ACC112 (cell line): Measurements from ENCODE around the gene PFN1.
"Not testable (repeated sequence)": the region's sequence is repeated elsewhere in the genome, so short reads cannot be mapped to it uniquely, and the experiment has no call there.

ENCODE experiments used
- H2AFZ ChIP-seq: fragments of 200-600 bp; sonication (generic); one replicate; pipeline ENCODE4 v1.6.0; 2017; ENCODE audit warnings: antibody characterized with exemption, low read length; ENCODE audit not compliant: unreplicated experiment
- H3K27ac ChIP-seq: fragments of 200-600 bp; sonication (generic); 2 replicates; pipeline ENCODE4 v1.5.1; 2014; ENCODE audit warnings: low read depth, mild to moderate bottlenecking, antibody characterized with exemption, low read length, moderate library complexity
- H3K27me3 ChIP-seq: fragments of 200-600 bp; sonication (generic); 2 replicates; pipeline ENCODE4 v1.6.1; 2014; ENCODE audit warnings: mild to moderate bottlenecking, antibody characterized with exemption, low read length, moderate library complexity, mixed read lengths; ENCODE audit not compliant: insufficient read depth
- H3K36me3 ChIP-seq: fragments of 200-600 bp; sonication (generic); 2 replicates; pipeline ENCODE4 v1.6.1; 2016; ENCODE audit warnings: mild to moderate bottlenecking, antibody characterized with exemption, low read length, moderate library complexity, mixed read lengths; ENCODE audit not compliant: insufficient read depth
- H3K4me1 ChIP-seq: fragments of 200-600 bp; sonication (generic); one replicate; pipeline ENCODE4 v1.6.1; 2016; ENCODE audit warnings: low read length, mixed read lengths; ENCODE audit not compliant: insufficient read depth, unreplicated experiment, control insufficient read depth
- H3K4me3 ChIP-seq: fragments of 200-600 bp; sonication (generic); 2 replicates; pipeline ENCODE4 v1.5.1; 2014; ENCODE audit warnings: mild to moderate bottlenecking, low read depth, low read length
- H3K79me2 ChIP-seq: fragments of 200-600 bp; sonication (generic); one replicate; pipeline ENCODE4 v1.6.0; 2016; ENCODE audit warnings: low read length; ENCODE audit not compliant: control insufficient read depth, unreplicated experiment, insufficient read depth

PFN1 gene

DNA sequence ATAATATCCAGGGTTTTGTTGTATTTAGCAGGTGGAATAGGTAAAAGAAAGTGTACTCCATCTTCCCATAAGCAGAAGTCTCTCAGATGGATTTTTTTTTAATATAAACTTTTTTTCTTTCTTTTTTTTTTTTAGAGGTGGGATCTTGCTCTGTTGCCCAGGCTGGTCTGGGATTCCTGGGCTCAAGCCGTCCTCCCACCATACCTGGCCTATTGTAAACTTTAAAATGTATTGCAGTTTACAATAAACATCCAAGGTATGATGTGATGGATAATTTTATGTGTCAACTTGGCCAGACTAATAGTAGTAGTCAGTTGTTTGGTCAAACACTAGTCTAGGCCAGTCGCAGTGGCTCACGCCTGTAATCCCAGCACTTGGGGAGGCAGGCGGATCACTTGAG lies 27.0 kb downstream of the PFN1 start:
- Histone ChIP-seq H3K4me3 (no peak overlapping the region), H2AFZ (no peak overlapping the region), H3K27ac (no peak overlapping the region), H3K27me3 (no peaks in the 10 kb centered on the region), H3K36me3 (no peaks in the 10 kb centered on the region), H3K79me2 (no peaks in the 10 kb centered on the region), H3K4me1 (peaks cover 14% of the 10 kb centered on the region)

- Histone ChIP-seq H3K36me3 (no peaks in the 10 kb centered on the region), H2AFZ (no peak overlapping the region), H3K79me2 (no peaks in the 10 kb centered on the region), H3K27ac (peak overlapping the region; percentile 48), H3K4me3 (no peak overlapping the region), H3K27me3 (no peaks in the 10 kb centered on the region), H3K4me1 (peaks cover 14% of the 10 kb centered on the region)
Observed at GRCh38 chr17:4920351-4921048, 27.8 kb downstream of the PFN1 start.

DNA sequence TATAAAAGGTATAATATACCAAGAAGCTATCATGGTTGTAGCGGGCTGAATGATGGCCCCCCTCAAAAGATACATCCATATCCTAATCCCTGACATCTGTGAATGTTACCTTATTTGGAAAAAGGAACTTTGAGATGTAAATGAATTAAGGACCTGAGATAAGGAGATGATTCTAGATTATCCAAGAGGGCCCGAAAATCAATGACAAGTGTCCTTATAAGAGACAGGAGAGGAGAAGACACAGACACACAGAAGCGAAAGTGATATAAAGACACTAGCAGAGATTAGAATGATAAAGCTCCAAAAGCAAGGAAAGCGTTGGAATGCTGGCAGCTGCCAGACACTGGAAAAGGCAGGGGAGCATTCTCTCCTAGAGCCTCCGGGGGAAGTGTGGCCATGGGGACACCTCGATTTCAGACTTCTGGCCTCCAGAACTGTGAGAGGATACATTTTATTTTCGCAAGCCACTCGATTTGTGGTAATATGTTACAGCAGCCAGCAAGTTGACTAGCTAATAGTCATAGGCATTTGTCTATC lies 28.8 kb downstream of the PFN1 start:
- no peaks in the 10 kb centered on the region for H3K27me3 ChIP-seq
- H2AFZ ChIP-seq, result no peak overlapping the region
- H3K79me2 ChIP-seq, result no peaks in the 10 kb centered on the region
- no peaks in the 10 kb centered on the region for H3K36me3 ChIP-seq
- H3K4me3 ChIP-seq, result peak overlapping the region; percentile 22; the same call in 1 of the 2 replicates
- peaks cover 14% of the 10 kb centered on the region for H3K4me1 ChIP-seq
- H3K27ac ChIP-seq, result no peak overlapping the region

DNA sequence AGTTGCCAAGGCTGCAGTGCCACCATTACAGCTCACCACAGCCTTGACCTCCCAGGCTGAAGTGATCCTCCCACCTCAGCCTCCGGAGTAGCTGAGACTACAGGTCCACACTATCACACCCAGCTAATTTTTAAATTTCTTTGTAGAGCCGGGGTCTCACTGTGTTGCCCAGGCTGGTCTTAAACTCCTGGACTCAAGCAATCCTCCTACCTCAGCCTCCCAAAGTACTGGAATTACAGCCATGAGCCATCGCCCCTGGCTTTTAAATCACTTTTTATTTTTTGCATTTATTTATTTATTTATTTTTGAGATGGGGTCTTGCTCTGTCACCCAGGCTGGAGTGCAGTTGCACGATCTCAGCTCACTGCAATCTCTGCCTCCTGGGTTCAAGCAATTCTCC lies 33.8 kb downstream of the PFN1 start:
- not testable (repeated sequence) for H3K27me3 ChIP-seq, H2AFZ ChIP-seq, H3K4me3 ChIP-seq, H3K36me3 ChIP-seq, H3K79me2 ChIP-seq, H3K4me1 ChIP-seq, H3K27ac ChIP-seq

DNA sequence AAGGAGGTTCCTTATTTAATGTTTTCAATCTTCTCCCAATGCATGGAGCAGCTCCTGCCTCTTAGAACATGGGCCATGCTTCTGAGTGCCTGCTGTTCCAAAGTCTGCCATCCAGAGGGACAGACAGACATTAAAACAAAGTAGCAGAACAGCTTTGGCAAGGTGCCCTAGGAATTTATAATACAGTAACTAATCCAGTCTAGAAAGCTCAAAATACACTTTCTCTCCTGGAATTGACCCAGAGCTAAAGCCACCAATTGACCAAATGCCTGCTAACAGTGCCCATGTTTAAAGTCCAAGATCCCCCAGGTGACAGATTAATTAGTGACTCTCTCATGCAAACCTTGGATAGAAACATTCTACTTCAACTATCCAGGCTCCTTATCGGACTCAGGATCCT lies 34.3 kb downstream of the PFN1 start:
- Histone ChIP-seq H3K79me2 (no peaks in the 10 kb centered on the region), H3K4me1 (no peaks in the 10 kb centered on the region), H3K27me3 (no peaks in the 10 kb centered on the region), H3K27ac (no peak overlapping the region), H3K36me3 (no peaks in the 10 kb centered on the region), H3K4me3 (no peak overlapping the region), H2AFZ (no peak overlapping the region)

- Histone ChIP-seq H2AFZ (peak overlapping the region; percentile 9), H3K79me2 (no peaks in the 10 kb centered on the region), H3K36me3 (no peaks in the 10 kb centered on the region), H3K4me3 (no peak overlapping the region), H3K4me1 (no peaks in the 10 kb centered on the region), H3K27ac (no peak overlapping the region), H3K27me3 (no peaks in the 10 kb centered on the region)
Observed at GRCh38 chr17:4908711-4909496, 39.4 kb downstream of the PFN1 start.

DNA sequence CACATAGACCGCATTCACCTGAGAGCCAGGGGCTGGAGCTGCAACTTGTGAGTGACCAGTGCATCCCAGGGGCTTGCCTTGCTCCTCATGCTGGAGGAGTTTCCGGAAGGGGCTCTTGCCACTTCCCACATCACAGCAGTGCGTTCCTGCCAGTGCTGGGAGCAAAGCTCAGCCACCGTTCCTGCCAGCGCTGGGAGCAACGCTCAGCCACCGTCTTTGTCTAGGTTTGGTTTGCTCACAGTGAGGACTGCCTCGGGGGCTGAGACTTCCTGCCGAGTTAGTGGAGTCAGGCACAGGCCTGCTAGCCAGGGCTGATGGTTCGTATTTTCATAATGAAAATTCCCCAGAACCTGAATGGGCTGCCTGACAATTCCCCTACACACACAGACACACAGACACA lies 40.0 kb downstream of the PFN1 start:
- Histone ChIP-seq H3K36me3 (no peaks in the 10 kb centered on the region), H3K79me2 (no peaks in the 10 kb centered on the region), H3K27me3 (no peaks in the 10 kb centered on the region), H3K4me3 (no peak overlapping the region), H3K27ac (no peak overlapping the region), H2AFZ (no peak overlapping the region), H3K4me1 (no peaks in the 10 kb centered on the region)

DNA sequence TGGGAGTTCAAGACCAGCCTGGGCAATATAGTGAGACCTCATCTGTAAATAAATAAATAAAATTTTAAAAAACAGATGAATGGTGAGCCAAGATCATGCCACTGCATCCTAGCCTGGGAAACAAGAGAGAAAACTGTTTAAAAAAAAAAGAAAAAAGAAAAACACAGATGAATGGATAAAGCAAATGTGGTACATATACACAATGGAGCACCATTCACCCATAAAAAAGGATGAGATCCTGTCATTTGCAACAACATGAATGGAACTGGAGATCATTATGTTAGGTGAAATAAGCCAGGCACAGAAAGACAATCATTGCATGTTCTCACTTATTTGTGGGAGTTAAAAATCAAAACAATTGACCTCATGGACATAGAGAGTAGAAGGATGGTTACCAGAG lies 41.7 kb downstream of the PFN1 start:
- not testable (repeated sequence) for H3K36me3 ChIP-seq, H3K27ac ChIP-seq, H3K4me3 ChIP-seq, H2AFZ ChIP-seq, H3K4me1 ChIP-seq, H3K27me3 ChIP-seq, H3K79me2 ChIP-seq

DNA sequence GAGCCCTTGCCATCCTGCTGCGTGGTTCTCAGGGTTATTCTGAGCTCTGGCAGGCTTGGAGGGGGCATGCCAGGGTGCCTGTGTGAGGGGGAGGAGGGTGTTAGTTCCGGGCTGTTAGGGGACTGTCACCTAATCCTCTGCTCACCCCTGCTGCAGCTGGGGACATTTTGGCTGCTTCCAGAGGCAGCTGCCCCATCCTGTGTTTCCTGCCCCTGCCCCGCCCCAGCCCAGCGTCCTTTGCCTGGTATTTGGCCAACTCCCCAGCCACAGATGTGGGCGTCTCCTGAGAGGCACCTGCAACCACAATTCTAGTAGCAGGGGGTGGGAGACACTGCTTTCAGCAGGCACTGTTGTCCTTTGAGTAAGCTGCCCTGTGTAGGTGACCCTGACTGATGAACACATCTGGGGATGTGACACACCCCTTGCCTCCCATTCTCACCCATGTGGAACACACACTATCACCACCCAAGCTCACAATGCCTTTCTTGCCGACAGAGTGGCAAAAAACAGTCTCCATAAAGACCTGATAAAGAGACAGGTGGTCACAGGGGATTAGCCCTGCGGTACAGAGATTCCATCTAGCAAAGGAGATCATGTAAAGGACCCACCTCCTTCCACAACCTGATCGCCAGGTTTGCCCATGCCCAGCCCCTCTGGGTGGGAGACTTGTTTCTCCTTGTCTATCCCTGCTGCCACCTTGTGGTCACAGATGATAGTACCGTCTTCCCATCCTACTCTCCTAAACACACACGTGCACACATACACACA lies 45.1 kb downstream of the PFN1 start, which contains the start of gene CHRNE:
Gene CHRNE, minus strand, starts transcription at position 48 of the 768 bp plus-strand sequence. Its CDS starts 35 bp downstream, at position 13.
- Histone ChIP-seq H3K27me3 (no peaks in the 10 kb centered on the region), H3K4me1 (no peaks in the 10 kb centered on the region), H3K79me2 (no peaks in the 10 kb centered on the region), H3K27ac (no peak within 1 kb of the TSS), H3K36me3 (peaks cover 5% of the 10 kb centered on the region; the same call in 1 of the 2 replicates), H2AFZ (no peak within 1 kb of the TSS), H3K4me3 (no peak within 1 kb of the TSS)

DNA sequence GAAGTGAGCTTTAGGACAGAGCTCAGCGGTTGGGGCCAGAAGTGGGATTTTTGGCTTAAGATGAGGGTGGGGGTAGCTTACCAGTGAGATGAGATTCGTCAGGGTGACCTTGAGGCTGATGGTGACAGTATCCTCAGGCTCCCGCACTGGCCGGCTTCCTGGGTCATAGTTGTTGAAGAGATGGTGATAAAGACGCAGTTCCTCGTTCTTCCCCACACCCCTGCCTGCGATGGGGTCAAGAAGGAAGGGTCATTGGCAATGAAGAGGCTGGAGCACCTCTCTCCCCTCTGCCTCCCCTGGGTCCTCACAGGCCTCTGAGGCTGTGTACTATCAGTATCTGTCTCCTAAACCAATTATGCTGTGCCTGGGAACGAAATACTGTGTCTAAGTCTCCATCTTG lies 45.8 kb downstream of the PFN1 start:
- Histone ChIP-seq H2AFZ (no peak overlapping the region), H3K27ac (no peak overlapping the region)

More for the DNA sequence above, 45.8 kb downstream of the PFN1 start:
- Histone ChIP-seq H3K36me3 (peaks cover 5% of the 10 kb centered on the region; the same call in 1 of the 2 replicates), H3K4me1 (no peaks in the 10 kb centered on the region), H3K27me3 (no peaks in the 10 kb centered on the region), H3K4me3 (no peak overlapping the region), H3K79me2 (no peaks in the 10 kb centered on the region)
